Measurements from ENCODE around the gene MINDY4B. TPM values are rescaled to one million over a fixed set of nuclear protein-coding genes. Genes with fewer than 3 reads are reported as not detected.

The MINDY4B gene
- total and polyA plus RNA-seq, 2 of the 8 experiments (the other 6 are each of a cell fraction or from before 2014, with no cell fraction given): not detected

DNA sequence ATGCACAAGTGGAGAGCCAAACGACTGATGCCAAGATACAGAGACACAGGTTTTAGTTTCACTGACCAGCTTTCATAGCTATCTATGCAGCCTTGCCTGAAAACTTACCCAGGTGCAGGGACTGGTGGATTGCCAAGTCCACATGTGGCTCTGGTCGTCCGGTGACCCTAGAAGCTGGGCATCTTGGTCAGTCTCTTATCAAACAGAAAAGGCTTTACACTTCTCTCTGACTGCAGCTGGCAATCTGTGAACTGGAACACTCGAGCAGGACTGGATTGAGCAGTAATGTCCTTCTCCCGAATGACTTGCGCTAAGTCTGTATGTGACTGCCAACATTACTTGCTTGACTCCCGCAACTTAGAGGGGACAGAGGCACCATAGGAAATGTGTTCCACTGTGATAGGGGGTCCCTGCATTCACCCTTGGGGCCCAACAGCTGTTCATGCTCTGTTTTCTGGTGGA, 79.3 kb downstream of the MINDY4B start (continued):
- TF ChIP-seq, protein P1, sequence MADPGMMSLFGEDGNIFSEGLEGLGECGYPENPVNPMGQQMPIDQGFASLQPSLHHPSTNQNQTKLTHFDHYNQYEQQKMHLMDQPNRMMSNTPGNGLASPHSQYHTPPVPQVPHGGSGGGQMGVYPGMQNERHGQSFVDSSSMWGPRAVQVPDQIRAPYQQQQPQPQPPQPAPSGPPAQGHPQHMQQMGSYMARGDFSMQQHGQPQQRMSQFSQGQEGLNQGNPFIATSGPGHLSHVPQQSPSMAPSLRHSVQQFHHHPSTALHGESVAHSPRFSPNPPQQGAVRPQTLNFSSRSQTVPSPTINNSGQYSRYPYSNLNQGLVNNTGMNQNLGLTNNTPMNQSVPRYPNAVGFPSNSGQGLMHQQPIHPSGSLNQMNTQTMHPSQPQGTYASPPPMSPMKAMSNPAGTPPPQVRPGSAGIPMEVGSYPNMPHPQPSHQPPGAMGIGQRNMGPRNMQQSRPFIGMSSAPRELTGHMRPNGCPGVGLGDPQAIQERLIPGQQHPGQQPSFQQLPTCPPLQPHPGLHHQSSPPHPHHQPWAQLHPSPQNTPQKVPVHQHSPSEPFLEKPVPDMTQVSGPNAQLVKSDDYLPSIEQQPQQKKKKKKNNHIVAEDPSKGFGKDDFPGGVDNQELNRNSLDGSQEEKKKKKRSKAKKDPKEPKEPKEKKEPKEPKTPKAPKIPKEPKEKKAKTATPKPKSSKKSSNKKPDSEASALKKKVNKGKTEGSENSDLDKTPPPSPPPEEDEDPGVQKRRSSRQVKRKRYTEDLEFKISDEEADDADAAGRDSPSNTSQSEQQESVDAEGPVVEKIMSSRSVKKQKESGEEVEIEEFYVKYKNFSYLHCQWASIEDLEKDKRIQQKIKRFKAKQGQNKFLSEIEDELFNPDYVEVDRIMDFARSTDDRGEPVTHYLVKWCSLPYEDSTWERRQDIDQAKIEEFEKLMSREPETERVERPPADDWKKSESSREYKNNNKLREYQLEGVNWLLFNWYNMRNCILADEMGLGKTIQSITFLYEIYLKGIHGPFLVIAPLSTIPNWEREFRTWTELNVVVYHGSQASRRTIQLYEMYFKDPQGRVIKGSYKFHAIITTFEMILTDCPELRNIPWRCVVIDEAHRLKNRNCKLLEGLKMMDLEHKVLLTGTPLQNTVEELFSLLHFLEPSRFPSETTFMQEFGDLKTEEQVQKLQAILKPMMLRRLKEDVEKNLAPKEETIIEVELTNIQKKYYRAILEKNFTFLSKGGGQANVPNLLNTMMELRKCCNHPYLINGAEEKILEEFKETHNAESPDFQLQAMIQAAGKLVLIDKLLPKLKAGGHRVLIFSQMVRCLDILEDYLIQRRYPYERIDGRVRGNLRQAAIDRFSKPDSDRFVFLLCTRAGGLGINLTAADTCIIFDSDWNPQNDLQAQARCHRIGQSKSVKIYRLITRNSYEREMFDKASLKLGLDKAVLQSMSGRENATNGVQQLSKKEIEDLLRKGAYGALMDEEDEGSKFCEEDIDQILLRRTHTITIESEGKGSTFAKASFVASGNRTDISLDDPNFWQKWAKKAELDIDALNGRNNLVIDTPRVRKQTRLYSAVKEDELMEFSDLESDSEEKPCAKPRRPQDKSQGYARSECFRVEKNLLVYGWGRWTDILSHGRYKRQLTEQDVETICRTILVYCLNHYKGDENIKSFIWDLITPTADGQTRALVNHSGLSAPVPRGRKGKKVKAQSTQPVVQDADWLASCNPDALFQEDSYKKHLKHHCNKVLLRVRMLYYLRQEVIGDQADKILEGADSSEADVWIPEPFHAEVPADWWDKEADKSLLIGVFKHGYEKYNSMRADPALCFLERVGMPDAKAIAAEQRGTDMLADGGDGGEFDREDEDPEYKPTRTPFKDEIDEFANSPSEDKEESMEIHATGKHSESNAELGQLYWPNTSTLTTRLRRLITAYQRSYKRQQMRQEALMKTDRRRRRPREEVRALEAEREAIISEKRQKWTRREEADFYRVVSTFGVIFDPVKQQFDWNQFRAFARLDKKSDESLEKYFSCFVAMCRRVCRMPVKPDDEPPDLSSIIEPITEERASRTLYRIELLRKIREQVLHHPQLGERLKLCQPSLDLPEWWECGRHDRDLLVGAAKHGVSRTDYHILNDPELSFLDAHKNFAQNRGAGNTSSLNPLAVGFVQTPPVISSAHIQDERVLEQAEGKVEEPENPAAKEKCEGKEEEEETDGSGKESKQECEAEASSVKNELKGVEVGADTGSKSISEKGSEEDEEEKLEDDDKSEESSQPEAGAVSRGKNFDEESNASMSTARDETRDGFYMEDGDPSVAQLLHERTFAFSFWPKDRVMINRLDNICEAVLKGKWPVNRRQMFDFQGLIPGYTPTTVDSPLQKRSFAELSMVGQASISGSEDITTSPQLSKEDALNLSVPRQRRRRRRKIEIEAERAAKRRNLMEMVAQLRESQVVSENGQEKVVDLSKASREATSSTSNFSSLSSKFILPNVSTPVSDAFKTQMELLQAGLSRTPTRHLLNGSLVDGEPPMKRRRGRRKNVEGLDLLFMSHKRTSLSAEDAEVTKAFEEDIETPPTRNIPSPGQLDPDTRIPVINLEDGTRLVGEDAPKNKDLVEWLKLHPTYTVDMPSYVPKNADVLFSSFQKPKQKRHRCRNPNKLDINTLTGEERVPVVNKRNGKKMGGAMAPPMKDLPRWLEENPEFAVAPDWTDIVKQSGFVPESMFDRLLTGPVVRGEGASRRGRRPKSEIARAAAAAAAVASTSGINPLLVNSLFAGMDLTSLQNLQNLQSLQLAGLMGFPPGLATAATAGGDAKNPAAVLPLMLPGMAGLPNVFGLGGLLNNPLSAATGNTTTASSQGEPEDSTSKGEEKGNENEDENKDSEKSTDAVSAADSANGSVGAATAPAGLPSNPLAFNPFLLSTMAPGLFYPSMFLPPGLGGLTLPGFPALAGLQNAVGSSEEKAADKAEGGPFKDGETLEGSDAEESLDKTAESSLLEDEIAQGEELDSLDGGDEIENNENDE (IDR thresholded peaks at IDR 0.05; ENCODE audit: insufficient replicate concordance, low read length): no peak
- no peak for TF ChIP-seq NRF1 (IDR thresholded peaks at IDR 0.05; ENCODE audit: low read depth, low read length)

All from H1 (cell line).